NCI-H2029 treated with DMSO at 0.1 percent for 48 hours (cell line): ENCODE results near the gene ADM5.
"Not testable (repeated sequence)": the region's sequence is repeated elsewhere in the genome, so short reads cannot be mapped to it uniquely, and the experiment has no call there.

ENCODE experiments used
- DNase-seq: peaks from one replicate; lab custom pipeline; 2025; lab: John Stamatoyannopoulos, UW

Gene ADM5

DNA sequence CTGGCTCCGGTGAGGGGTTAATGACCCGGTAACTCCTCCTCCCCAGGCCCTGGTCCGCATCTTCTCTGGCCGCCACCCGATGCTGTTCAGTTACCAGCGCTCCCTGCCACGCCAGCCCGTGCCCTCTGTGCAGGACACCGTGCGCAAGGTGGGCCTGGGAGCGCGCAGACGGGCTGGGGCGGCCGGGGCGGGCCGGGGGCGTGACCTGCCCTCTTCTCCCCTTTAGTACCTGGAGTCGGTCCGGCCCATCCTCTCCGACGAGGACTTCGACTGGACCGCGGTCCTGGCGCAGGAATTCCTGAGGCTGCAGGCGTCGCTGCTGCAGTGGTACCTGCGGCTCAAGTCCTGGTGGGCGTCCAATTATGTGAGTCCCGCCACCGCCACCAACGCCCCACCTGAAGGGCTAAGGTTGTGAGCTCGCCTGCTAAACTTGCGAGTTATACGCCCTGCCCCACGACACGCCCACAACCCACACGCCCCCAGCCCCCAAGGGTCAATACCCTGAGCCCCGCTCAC is 11.9 kb downstream of the ADM5 start:
- no peak for DNase-seq

DNA sequence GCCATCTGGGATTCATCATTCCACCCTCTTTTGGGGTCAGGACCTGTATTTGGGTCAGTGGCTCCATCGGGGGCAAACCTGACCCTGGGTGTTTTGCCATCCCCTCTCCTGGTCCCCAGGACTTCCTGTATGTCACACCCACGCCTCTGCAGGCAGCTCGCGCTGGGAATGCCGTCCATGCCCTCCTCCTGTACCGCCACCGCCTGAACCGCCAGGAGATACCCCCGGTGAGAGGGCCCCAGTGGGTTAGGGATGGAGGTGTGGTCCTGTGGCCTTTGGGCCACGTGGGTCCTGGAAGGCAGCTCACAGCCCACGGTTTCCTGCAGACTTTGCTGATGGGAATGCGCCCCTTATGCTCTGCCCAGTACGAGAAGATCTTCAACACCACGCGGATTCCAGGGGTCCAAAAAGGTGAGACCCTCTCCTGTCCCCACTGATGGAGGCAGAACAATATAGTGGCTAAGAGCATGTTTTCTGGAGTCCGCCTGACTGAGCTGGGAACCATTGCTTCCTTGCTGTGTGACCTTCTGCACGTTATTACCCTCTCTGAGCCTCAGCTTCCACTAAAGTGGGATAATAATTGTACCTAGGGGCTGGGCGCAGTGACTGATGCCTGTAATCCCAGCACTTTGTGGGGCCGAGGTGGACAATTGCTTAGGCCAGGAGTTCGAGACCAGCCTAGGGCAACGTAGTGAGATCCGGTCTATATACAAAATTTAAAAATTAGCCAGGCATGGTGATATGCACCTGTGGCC is 15.7 kb downstream of the ADM5 start:
- DNase-seq: no peak

GRCh38 chr19:49705919-49706318 is 16.5 kb downstream of the ADM5 start:
- DNase-seq: no peak

DNA sequence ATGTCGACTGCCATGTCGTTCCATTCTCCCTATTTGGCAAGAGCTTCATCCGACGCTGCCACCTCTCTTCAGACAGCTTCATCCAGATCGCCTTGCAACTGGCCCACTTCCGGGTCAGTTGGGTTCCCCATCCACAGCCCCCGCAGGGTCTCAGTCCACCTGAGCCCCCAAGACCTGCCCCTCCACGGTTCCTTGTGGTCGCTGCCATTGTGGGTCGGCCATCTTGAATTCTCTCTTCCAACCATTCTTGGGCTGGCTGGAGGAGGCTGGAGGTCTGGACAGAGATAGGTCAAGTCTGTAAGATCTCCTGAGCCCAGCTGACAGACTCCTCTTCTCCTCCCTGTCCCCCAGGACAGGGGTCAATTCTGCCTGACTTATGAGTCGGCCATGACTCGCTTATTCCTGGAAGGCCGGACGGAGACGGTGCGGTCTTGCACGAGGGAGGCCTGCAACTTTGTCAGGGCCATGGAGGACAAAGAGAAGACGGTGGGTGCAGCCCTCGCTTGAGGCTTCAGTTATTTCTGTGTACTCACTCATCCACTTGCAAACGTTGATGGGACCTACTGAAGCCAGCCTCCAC is 21.1 kb downstream of the ADM5 start:
- DNase-seq: no peak

GRCh38 chr19:49712397-49712859 is 23.0 kb downstream of the ADM5 start:
- DNase-seq: no peak

DNA sequence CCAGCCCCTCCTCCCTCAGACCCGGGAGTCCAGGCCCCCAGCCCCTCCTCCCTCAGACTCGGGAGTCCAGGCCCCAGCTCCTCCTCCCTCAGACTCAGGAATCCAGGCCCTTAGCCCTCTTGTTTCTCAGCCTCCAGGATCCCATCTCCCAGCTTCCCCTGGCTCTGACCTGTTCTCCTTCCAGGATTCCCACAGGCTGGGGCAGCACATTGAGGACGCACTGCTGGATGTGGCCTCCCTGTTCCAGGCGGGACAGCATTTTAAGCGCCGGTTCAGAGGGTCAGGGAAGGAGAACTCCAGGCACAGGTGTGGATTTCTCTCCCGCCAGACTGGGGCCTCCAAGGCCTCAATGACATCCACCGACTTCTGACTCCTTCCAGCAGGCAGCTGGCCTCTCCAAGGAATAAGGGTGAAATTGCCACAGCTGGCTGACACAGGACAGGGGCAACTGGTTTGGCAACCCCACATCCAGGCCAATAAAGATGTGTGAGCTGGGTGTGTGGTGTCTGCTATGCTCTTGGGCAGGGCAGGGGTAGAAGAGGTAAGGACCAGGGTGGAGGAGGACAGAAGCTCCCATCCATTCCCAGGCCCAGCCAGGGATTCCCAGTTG is 23.9 kb downstream of the ADM5 start:
- no peak for DNase-seq

DNA sequence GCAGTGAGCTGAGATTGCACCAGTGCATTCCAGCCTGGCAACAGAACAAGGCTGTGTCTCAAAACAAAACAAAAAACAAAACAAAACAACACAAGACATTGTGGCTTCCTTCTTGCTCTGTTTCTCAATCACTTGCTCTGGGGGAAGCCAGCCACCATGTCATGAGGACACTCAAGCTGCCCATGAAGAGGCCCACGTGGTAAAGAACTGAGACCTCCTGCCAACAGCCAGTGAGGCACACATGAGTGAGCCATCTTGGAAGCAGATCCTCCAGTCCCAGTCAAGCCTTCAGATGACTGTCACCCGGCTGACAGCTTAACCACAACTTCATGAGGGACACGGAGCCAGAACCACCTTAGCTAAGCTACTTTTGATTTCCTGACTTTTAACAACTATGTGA is 26.8 kb downstream of the ADM5 start:
- DNase-seq: no peak

DNA sequence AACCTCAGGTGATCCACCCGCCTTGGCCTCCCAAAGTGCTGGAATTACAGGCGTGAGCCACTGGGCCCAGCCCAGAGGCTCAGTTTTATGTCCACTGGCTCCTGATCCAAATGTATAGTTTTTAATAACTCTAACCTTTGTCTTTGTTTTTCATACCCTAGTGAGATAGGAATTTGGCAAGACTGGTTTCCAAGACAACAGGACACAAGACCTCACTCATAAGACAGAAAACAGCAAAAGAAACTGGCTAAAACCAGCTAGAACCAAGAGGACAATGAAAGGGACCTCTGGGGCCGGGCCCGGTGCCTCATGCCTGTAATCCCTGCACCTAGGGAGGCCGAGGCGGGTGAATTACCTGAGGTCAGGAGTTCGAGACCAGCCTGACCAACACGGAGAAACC is 29.1 kb downstream of the ADM5 start:
- DNase-seq: no peak

GRCh38 chr19:49718991-49719390 is 29.6 kb downstream of the ADM5 start:
- no peak for DNase-seq

DNA sequence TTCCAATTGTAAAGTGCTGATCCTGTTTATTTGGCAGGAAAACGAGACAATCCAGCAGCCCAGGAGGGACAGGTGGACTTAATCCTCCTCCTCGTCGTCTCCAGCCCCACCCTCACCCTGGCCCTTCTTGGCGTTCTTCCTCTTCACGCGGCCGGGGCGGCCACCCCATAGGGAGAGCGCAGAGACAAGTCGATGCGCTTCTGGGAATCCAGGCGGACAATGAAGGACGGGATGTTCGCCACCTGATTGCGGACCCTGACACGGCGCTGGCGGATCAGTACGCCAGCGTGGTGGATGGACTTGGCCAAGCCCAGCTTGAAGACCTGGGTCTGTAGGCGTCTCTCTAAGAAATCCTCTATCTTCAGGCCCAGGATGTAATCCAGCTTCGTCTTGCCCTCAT is 30.0 kb downstream of the ADM5 start:
- DNase-seq: not testable (repeated sequence)

GRCh38 chr19:49727217-49728030 is 38.0 kb downstream of the ADM5 start:
- DNase-seq: no peak

DNA sequence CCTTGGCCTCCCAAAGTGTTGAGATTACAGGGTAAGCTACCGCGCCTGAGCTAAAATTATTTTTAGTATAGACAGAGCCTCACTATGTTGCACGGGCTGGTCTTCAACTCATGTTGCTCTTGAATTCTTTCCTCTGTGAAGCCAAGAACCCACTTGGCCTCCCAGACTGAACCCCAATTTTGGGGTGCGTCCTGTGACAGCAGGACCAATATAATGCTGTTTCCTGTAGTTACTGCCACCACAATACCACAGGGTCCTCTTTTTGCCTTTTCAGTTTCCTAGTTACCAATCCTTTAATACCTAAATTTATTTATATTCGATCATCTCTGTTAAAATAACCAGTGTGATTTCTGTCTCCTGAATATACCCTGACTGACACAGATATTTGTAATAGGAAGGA is 40.8 kb downstream of the ADM5 start:
- DNase-seq: no peak

- no peak for DNase-seq
Observed at GRCh38 chr19:49738268-49738667, 48.9 kb downstream of the ADM5 start.

GRCh38 chr19:49739098-49739497 is 49.7 kb downstream of the ADM5 start:
- DNase-seq: no peak

GRCh38 chr19:49739933-49740332 is 50.5 kb downstream of the ADM5 start:
- no peak for DNase-seq
